Stimulated activated CD4-positive, alpha-beta T cell treated with anti-CD3 and anti-CD28 coated beads, Interleukin-15, amount 100 ng/mL, for 48 hours (primary cell): ENCODE results near the gene ADAP1.
A peak's percentile ranks its signal among the peaks of the same experiment; 100 is the strongest.
"Not testable (repeated sequence)": the region's sequence is repeated elsewhere in the genome, so short reads cannot be mapped to it uniquely, and the experiment has no call there.

Experiments
- DNase-seq, 2 donors: peaks; one replicate each; pipeline ENCODE4 v3.0.0-alpha.2; 2020; ENCODE audit warnings: low read depth in 2 of 2

Gene ADAP1

DNA sequence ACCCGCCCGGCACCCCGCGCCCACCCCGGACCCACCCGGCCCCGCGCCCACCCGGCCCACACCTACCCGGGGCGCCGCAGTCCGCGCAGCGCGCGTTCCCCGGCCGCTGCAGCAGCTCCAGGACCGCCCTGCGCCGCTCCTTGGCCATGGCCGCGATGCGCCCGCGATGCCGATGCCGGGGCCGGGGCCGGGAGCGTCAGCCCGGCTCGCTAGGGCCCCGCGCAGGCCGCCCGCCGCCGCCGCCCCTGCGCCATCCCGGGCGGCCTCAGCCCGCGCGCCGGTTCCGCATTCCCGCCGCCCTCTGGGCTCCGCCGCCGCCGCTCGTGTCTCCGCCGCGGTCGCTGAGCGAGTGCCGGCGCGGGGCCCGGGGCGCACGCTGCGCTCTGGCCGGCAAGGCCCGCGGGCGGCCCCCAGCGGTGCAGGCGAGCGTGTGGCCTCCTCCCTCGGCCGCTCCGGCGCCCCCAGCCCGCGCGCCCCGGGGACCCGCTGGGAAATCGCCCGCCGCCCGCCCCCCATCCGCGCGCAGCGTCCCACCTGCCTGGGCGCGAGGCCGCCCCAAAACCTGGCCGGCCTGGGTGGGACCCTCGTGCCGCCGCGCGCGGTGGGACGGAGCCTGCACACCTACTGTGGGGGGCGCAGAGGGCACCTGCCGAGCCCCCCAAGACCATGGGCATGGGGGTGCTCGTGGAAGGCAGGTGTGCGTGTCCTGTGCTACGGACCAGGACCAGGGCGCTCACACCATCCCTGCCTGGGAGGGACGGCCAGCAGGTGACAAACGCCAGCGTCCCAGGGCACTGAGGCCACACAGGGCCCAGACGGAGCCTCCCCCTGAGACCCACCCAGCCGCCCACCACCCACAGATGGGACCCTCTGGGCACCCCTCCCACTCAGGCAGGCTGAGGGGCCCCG, at the start of gene ADAP1:
Gene ADAP1 (minus strand): TSS at position 351 of the 909 bp plus-strand sequence. CDS start 203 bp downstream, at position 148.
- peak in 1 of 2 donors; percentile 48 for DNase-seq

DNA sequence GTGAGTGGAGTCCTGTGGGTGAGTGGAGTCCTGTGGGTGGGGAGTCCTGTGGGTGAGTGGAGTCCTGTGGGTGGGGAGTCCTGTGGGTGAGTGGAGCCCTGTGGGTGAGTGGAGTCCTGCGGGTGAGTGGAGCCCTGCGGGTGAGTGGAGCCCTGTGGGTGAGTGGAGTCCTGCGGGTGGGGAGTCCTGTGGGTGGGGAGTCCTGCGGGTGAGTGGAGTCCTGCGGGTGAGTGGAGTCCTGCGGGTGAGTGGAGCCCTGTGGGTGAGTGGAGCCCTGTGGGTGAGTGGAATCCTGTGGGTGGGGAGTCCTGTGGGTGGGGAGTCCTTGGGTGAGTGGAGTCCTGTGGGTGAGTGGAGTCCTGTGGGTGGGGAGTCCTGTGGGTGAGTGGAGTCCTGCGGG, 48.0 kb upstream of the ADAP1 start:
- not testable (repeated sequence) for DNase-seq

GRCh38 chr7:1002026-1002425, 47.5 kb upstream of the ADAP1 start:
- not testable (repeated sequence) for DNase-seq

GRCh38 chr7:1001069-1001770, 46.7 kb upstream of the ADAP1 start:
- not testable (repeated sequence) for DNase-seq

DNA sequence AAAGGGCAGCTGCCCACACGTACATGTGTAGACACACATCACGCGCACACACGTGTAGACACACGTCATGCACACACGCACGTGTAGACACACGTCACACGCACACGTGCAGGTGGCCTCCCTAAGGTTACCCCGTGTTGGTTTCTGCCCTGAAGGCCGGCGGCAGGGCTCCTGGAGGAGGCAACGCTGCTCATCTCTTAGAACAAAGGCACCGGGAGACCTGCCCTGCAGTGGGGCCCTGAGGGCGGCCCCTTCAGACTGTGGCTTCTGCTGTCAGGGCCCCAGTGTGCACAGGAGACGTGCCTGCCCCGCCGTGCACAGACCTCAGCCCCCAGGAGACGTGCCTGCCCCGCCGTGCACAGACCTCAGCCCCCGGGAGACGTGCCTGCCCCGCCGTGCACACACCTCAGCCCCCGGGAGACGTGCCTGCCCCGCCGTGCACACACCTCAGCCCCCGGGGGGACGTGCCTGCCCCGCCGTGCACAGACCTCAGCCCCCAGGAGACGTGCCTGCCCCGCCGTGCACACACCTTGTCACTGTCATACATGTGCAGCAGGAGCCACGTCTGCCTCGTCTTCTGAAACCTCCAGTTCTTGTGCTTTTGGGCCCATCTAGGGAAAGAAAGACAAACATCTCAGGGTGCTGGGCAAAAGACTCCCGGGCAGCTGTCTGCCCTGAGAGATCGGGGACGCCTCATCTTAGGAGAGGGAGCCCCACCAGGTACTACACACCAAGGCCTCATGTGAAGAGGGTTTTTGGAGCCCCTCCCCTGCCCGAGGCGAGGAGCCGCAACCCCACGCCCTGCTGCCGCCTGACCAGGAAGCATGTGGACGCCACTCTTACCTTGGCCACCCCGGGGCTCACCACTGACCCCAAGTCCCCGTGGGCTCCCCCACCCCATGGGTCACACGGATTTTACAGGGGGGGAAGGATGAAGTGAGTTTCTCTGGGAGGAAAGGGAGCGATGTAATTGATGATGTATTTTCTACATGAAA, 45.8 kb upstream of the ADAP1 start:
- DNase-seq = no peak

DNA sequence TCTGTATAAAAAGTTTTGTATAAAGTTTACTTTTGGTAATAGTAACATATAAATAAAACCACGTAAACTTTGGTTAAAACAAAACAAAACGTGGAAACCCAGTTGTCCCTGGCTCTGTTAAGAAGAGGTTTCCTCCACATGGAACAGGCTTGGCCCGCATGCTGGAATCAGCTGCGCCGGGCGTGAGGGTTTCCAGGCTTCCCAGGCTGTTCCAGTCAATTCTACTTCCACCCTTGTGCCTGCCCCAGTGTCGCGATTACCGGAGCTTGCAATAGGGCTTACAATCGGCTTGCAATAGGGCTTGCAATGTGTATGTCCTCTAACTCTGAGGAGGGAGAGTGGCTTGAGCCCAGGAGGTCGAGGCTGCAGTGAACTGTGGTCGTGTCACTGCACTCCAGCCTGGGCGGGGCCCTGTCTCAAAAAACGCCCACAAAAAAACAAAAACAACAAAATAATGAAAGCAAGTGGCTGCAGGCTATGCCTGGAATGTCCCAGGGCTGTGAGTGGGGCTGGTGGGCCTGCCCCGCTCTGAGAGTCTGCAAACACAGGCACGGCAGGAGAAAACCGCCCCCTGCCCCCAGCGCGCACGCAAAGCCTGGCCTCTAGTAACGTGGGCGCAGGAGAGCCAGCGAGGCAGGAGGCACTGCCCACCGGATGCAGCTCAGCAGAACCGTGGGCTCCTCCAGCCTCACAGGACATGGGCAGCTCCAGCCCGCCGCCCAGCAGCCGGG, 44.8 kb upstream of the ADAP1 start:
- DNase-seq = no peak

GRCh38 chr7:997404-998395, 43.2 kb upstream of the ADAP1 start:
- no peak for DNase-seq

- no peak for DNase-seq
These were observed 41.8 kb upstream of the ADAP1 start for GRCh38 chr7:996079-996872.

DNA sequence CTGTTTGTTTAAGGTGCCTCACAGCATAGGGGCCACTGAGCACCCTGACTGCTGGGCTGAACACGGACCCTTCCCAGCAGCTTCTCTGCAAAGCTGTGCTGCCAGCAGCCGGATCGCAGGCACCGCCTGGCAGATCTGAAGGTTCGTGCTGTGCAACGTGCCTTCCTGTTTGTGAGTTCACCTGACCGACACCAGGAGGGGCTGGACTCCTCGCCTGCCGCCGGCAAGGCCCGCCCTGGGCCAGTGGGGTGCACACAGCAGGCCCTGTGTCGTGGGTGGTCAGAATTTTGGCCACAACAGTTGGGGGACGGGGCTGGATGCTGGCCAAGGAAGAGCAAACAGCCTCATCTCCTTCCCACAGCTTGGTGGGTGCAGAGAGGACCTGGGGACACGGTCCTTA, 41.1 kb upstream of the ADAP1 start:
- no peak for DNase-seq

DNA sequence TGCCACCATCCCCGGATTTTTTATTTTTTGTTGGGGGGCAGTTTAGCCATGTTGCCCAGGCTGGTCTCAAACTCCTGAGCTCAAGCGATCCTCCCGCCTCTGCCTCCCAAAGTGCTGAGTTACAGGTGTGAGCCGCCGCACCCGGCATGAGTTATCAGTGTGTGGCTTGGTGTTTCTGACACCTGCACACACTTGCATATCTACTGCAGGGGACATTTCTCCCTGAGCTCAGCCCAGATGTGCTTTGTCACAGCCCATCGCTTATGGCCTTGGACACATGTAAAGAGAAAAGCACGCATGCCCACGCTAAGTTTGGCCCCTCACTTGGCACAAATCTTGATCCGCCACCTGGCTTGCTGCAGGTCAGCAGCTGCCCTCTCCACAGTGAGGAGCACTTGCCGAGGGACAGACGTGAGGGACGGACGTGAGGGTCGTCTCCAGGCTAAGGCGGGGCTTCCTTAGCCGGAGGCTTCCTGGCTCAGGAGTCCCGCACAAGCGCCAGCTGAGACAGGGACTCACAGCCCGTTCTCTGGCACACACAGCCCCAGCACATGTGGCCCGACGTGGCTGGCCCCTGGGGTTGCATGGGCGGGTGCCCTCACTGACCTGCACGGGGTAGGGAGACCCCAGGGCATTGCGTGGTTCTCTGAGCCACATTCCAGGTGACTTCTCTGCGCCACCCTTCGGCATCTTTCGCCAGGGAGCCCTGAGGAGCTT, 40.3 kb upstream of the ADAP1 start:
- no peak for DNase-seq

DNA sequence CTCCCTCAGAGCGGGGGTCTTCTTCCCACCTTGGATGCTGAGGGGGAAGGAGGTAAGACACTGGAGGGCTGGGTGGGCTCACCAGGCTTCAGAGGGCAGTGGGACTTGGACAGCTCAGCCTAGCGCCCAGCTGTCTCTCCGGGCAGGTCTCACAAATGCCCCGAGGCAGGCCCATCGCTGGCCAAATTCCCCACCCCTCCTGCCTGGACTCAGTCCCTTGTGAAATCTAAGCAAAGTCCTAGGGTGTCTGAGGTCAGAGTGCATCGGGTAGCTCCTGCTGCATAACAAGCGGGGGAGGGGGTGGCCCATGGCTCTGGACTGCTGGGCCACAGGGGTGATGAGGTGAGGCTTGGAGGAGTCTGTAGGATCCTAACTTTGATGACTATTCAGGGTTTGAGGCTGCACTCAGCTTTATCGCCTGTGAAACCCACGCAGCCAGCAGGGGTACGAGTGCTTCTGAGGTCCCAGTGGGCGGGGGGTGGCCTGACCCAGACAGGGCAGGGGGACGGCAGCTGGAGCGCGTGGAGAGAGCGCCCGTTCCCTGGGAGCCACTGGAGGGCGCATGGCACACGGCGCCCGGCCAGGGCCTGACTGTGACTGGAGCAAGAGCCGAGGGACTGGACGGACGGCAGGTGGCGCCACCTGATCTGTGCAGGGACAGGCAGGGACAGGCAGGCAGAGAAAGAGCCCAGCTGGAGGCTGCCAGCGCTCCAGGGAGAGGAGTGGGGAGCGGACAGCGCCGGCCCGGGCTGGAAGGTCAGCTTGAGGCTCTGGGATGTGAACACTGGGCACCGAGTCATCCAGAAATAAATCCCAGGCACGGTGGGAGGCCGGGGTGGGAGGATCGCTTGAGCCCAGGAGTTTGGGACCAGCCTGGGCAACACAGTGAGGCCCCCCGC, 38.5 kb upstream of the ADAP1 start:
- peak; percentile 91 to 96 for DNase-seq

DNA sequence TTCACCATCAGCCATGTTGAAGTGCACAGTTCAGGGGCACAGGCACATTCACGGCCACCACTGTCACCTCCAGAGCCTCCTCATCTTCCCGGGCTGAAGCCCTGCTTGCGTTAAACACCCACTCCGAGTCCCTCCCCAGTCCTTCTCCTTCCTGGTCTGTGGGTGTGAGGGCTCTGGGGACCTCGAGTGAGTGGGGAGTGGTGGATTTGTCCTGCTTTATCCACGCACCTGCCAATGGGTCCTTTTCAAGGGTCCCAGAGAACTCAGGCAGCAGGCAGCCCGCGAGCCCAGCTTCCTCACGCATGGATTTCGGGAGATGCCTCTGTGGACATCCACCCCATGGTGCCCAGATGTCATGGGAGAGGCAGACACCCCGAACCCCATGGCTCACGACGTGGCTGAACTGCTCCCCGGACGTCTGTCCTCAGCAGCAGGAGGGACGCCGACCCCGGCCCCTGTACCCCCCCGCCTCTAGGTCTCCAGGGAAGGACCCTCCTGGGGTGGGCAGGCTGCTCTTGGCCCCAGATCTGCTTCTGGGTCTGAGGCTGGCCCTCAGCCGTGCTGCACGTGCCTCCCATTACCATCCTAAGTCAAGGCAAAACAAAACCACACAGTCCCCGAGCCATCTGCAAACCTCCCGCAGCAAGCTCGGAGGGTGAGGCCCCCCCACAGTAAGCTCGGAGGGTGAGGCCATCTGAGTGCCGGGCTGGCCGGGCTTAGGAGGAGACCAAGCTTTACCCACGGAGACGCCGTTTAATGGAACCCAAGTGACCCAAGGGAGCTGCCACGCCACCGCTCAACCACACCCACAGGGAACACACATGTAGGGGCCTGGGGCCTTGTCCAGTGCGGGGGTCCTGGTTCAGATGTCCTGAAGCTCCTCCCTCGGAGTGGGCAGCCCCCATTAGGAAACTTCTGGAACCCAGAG, 37.5 kb upstream of the ADAP1 start:
- DNase-seq = no peak

- DNase-seq = no peak
These were observed 36.7 kb upstream of the ADAP1 start for GRCh38 chr7:990933-991728.

GRCh38 chr7:990352-990932, 36.0 kb upstream of the ADAP1 start:
- DNase-seq = no peak

DNA sequence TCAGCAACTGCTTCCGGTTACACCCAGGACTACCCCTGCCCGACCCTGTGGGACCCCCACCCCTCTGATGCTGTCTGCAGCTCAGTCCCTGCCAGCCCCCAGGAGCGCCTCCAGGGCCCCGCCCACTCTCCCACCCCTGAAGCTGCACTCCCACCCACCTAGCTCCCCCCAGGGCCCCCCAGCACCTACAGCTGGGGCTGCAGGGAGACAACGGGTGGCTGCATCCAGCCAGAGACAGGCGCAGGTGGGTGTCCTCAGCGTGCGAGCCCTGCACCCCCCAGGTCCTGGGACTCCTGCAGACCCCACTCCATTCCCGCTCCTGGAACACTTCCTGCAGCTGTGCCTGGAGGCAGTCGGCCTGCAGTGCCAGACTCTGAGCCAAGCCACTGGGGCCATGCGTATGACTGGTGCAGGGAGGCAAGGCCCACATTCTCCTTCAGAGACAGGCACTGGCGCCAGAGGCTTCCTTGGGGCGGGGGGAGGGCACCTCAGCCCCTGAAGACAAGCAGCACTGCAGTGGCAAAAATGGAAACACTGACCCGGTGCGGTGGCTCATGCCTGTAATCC, 34.6 kb upstream of the ADAP1 start:
- no peak for DNase-seq
